Measurements from ENCODE around the gene DUSP1.

Gene DUSP1

DNA sequence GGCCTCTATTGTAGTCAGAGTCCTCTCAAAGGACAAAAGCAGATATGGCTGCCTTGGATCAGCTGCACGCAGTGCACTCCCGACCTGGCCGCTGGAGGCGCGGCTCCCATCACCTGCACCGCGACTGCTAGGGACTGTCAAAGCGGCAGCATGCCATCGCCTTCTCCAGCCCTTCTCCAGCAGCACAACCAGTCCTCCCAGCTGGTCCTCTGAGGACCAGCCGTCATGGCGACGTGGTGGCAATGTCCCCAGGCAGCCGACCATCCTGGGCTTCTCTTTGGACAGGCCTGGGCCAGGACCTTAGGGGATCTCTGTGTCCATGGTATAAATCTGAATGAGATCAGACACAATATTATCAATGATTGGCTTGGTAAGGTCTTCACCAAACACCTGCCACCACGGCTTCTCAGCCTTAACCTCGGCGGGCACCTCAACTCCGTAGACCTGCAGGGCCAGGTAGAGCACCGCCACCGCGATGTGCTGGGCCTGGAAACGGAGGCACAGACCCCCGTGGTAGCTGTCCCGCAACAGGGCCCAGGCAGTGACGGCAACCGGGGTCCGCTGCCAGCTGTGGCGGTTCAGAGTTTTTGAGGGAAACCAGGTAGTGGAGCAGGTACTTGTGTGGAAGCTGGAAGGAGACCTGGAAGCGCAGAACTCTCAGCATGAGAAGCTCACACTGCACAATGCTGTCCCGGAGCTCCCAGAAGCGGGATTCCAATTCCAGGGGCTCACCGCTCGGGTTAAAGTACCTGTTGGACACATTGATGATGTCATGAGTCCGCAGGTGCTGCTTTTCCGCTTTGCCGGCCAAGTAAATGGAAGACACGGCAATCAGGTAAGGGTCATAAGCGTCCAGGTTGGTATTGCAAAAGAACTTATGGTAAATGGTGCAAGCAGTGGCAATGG lies 8.5 kb downstream of the DUSP1 start:
- DNase-seq, result no peak

DNA sequence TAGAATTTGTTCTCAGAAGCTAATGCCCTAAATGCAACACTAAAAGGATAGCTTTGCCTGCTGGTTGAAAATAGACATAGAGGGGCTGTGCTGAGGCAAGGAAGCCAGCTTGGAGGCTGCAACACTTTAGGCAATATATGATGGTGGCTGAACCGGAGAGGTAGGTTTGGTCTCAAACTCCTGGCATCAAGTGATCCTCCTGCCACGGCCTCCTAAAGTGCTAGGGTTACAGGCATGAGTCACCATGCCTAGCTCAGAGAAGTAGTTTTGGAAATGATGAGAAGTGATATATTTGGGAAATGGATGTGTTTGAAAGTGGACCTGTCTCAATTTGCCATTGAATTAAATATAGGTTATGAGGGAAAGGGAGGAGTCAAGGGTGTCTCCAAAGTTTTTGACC lies 10.0 kb downstream of the DUSP1 start:
- DNase-seq, result no peak

DNA sequence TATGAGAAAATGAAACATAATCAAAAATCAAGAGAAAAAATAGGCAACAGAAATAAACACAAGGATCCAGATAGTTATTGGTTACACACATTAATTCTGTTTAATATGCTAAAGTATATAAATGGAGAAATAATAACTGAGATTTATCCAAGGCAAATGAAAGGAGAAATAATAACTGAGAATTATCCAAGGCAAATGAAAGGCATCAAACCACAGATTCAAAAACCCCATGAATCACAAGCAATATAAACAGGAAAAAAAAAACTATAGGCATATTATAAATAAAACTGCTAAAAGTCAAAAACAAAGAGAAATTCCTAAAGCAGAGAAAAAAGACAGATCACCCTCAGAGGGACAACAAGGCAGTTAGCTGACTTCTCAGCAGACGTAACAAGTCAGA lies 10.9 kb downstream of the DUSP1 start:
- no peak for DNase-seq

DNA sequence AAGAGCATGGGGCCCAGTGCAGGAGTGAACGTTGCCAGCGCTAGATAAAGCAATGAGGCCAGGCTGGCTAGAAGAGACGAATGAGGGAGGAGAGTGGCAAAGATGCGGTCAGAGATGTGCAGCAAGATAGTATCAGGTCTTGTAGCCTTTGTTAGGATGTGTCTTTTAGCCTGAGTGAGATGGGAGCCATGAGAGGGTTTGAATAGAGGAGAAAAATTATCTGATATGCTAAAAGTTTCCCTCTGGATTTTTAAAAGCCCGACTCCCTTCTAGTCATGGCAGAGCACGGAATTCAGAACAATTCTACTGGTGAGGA lies 12.2 kb downstream of the DUSP1 start:
- no peak for DNase-seq

DNA sequence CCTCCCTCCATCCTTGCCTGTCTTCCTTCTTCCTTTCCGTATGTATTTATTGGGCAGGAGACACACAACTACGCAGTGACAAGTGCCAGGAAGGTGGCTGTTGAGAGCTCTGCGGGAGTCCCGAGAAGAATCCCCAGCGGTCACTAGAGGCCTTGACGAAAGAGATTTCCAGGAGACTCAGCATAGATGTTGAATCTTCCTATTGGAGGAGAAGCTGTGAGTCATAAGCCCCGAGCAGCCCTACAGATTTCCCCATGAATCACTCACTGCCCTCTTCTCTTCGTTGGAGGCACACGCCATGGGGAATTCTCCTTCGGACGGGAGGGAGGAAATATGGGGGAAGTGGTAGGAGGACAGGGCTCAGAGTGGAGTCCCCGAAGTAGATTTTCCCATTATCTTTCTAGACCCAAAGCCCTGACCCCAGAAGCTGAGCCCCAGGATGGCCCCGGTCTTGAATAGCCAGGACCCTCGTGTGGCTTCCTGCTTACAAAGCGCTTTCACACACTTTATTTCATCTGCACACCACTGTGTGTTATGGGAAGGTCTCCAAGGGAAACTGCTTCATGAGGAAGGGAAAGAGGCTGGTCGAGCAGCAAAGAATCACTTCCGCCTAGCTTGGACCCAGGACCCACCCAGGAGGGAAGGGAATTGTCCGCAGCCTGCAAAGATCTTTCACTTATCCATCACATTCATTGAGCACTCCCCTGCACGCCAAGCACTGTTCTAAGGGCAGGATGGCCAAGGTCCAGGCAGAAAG lies 12.7 kb downstream of the DUSP1 start:
- DNase-seq, result no peak

DNA sequence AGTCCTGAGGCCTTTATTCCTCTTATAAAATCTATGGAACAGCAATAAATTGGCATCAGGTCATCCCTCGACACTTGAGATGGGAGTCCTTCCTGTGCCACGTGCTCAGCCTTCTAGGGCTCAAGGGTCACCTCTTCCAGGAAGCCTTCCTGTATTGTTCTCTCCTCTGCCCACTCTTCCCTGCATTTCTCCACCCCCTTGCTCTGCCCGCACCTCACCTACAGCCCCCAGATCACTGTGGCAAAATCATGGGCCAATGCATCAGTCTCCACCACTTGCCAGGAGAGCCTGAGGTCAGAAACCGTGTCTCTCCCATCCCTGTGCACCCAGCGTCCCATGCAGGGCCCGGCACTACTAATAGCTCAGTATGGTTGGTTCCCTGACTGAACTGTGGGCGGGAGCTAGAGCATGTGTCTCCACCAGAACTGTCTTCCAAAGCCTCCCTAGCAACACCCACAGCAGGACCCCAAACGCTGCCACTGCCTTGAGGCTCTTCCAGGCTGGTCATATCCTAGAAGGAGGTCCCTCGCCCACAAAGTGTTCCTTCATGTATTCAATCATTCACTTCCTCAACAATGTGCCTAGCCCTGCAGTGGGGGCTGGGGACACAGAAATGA lies 13.5 kb downstream of the DUSP1 start:
- DNase-seq, result no peak

DNA sequence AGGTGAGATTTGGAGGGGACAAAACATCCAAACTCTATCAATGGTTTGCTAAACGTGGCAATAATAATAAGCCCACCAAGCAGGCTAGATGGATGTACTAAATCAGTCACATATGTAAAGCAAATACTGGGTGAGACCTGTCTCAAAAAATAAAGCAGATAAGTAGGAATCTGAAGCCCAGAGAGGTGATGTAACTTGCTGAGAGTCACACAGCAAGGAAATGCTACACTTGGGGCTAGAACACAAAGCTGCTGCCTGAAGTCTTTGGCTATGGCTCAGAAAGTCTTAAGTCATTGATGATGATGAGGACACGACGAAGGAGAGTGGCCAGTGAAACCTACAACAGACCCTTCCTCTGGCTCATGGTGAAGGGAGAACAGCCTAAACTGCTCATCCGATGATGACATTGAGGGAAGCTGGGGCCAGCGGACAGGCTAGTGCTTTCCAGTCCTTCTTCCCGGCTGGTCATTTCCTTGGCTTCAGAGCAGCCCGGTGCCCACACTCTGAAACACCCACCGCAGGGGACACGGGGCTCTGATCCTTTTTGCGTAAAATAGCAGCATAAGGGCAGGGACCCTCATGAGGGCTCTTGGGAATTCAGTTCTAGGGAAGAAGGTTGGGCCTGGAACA lies 14.1 kb downstream of the DUSP1 start:
- DNase-seq, result no peak

DNA sequence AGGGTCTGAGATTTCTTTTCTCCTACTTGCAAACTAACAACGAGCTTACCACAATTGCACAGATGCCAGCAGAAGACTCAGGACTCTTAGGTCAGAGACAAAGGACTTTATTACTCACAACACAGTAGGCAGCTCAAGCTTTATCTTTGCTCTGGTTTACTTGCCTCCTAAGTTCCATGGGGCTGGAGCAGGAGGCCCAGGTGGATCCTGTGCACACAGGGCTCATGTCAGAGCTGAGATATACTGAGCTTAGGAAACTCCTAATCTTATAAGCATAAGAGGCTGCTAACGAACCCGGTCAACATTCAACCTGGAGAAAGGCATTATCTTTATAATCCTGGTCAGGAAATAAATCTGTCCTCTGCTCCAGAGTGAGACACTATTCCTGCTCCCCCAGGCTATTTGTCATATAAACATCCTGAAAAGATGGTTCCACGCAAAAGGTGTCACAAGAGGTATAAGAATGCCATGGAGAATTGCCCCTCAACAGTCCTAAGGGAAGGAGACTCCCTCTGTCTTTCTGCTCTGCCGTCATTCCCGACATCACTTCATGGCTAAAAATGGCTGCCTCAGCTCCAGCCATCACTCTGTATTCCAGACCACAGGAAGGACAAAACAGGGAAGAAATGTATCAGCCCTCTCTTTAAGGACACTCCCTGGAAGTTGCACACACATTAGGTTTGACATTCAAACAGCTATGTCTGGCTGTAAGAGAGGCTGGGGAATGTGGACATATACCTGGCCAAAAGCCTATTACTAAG lies 16.2 kb downstream of the DUSP1 start:
- no peak for DNase-seq

DNA sequence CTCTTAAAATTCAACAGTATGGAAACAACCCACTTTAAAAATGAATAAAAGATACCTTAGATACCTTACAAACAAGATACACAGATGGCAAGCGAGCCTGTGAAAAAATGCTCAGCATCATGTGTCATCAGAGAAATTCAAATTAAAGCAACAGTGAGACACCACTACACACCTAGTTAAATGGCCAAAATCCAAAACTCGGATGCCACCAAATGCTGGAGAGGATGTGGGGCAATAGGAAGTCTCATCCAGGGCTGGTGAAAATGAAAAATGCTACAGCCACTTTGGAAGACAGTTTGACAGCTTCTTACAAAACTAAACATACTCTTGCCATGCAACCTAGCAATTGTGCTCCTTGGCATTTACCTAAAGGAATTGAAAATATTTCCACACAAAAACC lies 17.9 kb downstream of the DUSP1 start:
- no peak for DNase-seq

DNA sequence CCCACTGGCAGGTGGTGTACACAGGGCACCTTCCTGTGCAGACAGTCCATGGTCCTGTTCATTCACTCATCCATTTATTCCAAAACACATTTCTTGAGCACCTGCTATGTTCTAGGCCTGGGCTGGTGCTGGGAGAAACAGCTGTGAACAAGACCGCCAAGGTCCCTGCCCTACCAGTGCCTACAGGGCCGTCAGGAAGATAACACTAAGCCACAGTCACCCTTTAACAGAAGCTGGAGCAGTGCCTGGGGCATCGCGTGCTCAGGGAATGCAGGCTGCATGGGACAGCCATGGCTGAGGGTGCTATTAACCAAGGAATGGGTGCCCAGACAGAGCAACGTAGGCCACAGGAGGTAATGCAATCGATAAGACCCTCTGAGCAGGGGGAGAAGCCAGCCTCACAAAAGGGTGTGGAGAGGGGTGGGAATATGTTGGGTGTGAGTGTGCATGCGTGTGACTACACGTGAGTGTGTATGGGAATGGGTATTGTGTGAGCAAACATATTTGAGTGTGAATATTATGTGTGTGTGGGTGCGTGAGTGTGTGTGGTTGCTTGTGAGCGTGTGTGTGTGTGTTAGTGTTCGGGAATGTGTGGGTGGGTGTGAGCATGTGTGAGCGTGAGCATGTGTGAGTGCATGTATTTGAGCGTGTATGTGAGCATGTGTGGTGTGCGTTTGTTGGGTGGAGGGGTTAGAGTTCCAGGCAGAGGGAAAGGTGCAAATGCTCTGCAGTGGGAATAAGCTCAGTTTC lies 19.1 kb downstream of the DUSP1 start:
- no peak for DNase-seq

DNA sequence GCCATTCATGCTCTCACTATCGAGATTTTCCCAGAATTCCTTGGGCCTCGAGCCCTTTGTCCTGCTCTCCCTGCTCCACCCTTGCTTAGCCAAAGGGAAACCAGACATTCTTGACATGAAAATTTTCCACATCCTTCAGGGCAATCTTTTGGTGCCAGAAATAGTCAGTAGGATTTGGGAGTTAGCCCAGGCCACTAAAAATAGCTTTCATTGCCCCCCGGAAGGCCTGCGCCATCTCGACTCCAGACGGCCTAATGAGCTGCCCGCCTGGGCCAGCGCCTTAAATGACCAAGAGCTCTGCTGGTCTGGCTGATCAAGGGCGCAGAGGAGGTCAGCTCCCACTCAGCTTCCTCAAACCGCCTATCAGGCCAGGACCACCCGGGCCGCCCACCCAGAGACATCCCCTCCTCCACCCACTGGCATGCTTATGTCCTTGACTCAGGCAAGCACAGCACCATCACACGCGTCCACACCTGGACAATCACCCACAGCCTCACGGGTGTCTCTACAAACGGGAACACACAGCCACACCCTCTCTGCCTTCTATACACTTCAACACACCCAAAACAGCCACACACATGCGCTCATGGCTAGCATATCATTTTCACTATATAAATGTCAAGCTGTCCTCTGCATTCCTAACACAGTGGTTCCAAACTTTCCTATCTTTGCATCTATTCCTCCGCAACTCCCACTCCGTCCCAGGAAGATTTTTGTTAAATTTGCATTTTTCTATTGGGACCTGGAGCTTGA lies 20.9 kb downstream of the DUSP1 start:
- DNase-seq, result no peak

DNA sequence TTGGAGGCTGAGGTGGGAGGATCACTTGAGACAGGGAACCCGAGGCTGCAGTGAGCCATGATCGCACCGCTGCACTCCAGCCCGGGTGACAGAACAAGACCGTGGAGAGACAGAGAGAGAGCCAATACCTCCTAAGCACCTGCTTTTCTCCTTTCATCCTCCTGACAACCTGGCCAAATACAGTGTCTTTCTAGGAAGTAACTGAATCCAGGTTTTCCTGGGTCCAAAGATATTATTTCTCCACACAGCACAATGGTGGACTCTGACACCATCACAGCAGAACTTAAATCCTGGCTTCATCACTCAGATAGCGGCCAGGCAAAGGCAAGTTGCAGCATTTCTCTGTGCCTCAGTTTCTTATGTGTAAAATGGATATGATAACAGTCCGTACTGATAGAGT lies 21.9 kb downstream of the DUSP1 start:
- DNase-seq, result no peak

DNA sequence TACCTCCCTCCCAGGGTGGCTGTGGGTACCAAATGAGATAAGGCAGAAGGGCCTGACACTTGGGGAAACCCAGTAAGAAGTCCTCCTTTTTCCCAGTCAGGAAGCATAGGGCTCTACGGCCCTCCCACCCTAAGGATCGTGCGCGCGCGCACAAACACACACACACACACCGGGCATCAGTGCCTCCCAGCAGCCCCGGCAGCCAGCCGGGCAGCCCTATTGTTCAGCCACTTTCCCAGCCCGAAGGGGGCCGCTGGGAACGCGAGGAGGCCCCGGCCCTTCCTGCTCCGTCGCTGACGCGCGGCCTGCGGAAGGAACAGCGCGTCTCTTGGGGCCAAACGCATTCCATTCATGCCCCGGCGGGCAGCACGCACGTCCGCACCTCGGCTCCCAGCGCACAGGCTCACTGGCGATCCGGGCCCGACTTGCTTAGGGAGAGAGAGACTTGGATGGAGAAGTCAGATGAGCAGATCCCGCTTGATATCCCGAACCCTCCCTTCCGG lies 22.6 kb downstream of the DUSP1 start:
- DNase-seq, result no peak

DNA sequence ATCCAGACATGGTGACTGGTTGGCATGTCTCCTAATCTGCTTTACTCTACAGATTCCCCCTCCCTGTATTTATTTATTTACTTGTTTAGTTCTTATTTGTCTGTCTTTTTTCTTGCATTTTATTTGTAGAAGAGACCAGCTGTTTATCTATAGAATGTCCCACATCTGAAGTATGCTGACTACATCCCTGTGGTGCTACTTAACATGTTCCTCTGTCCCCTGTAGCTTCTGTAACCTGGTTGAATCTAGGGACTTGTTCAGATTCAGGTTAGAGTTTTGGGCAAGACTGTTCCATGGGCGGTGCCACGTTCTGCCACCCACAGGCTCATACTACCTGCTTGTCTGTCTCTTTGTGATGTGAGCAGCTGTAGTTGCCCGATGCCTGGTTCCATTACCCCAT lies 23.5 kb downstream of the DUSP1 start:
- DNase-seq, result no peak

DNA sequence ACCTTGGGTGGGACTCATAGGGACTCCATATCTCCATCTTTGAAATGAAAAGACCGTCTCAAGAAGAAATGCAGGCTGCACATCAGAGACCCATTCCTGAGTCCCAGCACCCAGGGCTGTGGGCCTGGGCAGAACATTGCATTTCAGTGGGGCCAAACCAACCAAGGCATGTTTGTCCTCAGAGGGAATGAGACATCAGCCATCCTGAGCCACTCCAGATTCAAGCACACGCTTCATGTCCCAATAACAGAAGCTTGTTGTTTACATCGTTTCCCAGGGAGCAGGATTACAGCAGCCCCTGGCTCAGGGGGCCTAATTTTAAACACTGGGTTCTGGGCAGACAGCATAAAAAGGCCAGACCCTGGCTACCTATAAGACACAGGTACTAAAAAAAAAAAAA lies 24.3 kb downstream of the DUSP1 start:
- DNase-seq, result no peak

DNA sequence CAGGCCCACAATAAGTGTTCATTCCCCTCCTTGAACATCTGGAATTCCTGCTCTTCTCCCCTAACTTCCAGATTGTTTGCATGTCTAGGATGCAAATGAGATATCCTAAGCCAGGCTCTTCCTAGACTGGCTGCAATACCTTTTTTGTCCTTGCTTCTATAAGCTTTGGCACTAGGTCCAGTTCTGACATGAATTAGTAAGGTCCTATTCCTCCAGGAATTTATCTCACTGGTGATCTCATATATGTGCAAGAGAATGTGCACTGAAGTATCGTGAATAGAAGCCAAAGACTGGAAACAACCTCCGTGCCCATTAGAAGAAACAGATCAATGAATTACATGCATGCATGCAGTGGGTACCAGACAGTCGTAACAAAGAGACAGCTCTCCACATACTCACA lies 25.2 kb downstream of the DUSP1 start:
- no peak for DNase-seq

DNA sequence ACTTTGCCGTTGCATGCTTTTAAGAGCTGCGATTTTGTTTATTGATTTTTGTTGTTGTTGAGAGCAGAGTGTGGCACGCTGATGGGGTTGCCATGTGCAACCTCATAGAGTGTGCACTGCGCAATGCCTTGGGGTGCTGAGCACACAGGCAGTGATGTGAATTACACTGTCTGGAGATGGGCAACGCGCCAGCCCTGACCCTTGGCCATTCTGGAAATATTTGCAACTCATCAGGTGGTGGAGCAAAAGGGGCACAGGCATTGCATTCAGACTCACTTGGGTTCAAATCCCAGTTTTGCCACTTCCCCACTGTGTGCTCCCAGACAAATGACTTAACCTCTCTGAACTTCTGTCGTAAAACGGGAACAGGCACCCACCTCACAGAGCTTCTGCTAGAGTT lies 25.6 kb downstream of the DUSP1 start:
- DNase-seq, result no peak

DNA sequence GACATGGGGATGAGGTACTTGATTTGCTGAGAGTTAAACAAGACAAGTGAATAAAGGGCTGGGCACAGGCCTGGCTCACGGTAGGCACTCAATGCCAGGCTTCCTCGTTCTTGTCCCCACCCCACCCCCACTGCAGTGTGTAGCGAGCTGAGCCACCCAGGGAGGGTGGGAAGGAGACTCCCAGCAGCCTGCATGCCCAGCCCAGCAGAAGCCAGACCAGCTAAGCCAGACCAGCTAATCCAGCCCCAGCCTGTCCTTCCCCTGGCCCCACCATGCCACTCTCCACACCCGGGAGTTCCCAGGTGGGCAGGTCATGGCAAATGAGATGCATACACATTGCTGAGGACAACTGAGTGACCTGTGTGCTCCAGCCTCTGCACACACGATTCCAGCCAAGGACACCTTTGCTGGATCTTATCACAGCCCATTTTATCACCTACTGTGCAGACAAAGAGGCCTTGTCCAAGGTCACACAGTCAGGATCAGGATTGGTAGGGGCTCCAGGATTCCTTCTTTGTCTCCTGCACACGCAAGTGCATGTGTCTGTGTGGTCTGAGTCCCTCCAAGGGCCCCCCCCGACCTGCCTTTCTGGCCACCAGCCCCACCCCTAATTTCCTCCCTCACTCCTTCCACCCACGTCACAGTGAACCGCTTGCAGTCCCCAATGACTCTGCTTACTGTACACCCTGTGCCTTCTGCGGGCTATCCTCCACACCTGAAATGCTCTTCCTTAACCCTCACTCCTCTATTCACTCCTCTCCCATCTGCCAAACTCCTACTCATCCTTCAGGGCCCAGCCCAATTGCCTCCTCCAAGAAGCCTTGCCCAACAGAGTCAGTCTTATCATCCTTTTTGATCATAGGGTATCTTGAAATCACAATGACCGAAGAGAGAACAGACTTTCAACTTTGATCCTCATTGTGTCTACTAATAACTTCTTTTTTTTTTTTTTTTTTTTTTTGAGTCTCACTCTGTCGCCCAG lies 26.6 kb downstream of the DUSP1 start:
- DNase-seq, result no peak

DNA sequence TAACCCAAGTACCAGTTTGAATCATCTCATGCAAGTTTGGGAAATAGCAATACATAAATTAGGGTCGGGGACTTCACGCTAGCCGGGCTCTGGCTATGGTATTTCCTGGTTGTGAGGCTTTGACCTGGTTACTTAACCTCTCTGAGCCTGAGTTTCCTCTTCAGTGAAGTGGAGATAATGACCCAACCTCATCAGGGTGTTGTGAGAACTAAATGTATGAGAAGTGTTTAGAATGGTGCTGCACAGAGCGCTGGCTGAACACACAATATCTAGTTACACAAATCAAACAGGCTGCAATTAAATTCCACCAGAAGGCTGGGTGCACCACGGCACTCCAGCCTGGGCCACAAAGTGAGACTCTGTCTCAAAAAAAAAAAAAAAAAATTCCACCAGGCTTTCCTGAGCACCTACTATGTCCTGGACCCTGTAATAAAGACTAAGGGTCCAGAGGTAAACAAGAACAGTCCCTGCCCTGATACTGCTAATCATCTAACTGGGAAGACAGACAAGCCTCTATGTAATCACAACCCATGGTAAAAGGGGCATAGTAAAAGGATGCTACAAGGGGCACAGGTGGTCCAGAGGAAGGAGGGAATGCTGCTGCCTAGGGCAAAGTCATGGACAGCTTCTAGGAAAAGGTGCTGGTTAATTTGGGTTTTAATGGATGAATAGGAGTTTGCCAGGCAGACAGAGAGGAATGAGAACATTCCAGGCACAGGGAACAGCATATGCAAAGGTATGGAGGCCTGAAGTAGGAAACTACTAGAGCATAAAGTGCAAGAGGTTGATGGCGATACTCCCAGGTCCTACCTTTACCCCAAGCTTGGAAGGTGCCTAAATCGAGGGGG lies 27.7 kb downstream of the DUSP1 start:
- DNase-seq, result no peak
